Mesothelial cell of epicardium (in vitro differentiated cells): ENCODE data around the gene CD302. TPM values are rescaled to one million over a fixed set of nuclear protein-coding genes. Genes with fewer than 3 reads are reported as not detected.

Experiments used
- DNase-seq, 2 experiments: peaks; one replicate each; pipeline ENCODE4 v3.0.0; 2021; ENCODE audit warnings: low spot score in 2 of 2; ENCODE audit not compliant: unreplicated experiment in 2 of 2
- H3K27ac Mint-ChIP-seq: 2 replicates; pipeline ENCODE4 v1.8.0; 2021; ENCODE audit warnings: mixed read lengths
- H3K27me3 Mint-ChIP-seq: 2 replicates; pipeline ENCODE4 v1.8.0; 2021; ENCODE audit warnings: low read depth, mixed read lengths
- H3K36me3 Mint-ChIP-seq: 2 replicates; pipeline ENCODE4 v1.8.0; 2021; ENCODE audit warnings: mixed read lengths
- H3K4me1 Mint-ChIP-seq: 2 replicates; pipeline ENCODE4 v1.8.0; 2021; ENCODE audit warnings: mixed read lengths
- H3K4me3 Mint-ChIP-seq: 2 replicates; pipeline ENCODE4 v1.8.0; 2021; ENCODE audit warnings: mild to moderate bottlenecking, moderate library complexity, mixed read lengths
- H3K9me3 Mint-ChIP-seq: 2 replicates; pipeline ENCODE4 v1.8.0; 2021; ENCODE audit warnings: mixed read lengths
- total RNA-seq: library from RNA; stranded (reverse); gene quantifications from 3 replicates; pipeline ENCODE4 v1.2.1, GENCODE V29; 2021
- TF ChIP-seq, protein P1 (sequence below): fragments of 200-600 bp; sonication (generic); IDR thresholded peaks from one replicate; pipeline ENCODE4 v1.5.0; 2021; ENCODE audit warnings: antibody characterized with exemption; ENCODE audit not compliant: unreplicated experiment

Gene CD302
- total RNA-seq, 1 donor from 2014 or later: 2.9 TPM

DNA sequence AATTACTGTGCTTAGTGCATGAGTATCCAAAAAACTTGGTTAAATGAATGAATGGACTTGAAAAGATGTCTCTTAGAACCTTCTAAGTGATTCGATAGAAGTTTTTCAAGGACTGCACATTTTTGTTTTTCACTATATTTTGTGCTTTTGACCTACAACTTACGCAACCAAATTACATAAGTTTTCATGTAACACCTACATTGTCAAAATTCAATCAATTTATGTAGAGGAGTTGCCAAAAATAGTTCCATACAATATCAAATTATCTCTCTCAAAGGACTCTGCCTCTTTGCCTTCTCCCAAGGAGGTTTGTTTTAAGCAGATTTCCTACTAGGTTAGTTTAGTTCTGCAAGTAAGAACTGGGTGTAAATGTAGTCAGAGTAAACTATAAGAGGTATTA lies 75.4 kb downstream of the CD302 start:
- DNase-seq: no peak
- TF ChIP-seq, protein P1, sequence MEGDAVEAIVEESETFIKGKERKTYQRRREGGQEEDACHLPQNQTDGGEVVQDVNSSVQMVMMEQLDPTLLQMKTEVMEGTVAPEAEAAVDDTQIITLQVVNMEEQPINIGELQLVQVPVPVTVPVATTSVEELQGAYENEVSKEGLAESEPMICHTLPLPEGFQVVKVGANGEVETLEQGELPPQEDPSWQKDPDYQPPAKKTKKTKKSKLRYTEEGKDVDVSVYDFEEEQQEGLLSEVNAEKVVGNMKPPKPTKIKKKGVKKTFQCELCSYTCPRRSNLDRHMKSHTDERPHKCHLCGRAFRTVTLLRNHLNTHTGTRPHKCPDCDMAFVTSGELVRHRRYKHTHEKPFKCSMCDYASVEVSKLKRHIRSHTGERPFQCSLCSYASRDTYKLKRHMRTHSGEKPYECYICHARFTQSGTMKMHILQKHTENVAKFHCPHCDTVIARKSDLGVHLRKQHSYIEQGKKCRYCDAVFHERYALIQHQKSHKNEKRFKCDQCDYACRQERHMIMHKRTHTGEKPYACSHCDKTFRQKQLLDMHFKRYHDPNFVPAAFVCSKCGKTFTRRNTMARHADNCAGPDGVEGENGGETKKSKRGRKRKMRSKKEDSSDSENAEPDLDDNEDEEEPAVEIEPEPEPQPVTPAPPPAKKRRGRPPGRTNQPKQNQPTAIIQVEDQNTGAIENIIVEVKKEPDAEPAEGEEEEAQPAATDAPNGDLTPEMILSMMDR: no peak

DNA sequence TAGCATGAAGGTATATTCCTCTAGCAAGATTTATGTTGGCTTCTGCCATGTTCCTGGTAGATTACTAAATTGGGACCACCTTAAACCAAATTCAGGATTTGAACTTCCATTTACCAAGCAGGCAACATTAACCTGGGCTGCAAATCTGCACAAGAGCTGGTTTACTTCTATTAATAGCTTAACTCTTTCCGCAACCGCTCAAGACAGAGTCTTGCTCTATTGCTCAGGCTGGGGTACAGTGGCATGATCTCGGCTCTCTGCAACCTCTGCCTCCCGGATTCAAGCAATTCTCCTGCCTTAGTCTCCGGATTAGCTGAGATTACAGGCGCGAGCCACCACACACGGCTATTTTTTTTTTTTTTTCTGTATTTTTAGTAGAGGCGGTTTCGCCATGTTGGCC lies 77.3 kb downstream of the CD302 start:
- TF ChIP-seq, protein P1: no peak
- Mint-ChIP-seq H3K27ac (peak overlapping the region; percentile 6), H3K9me3 (peaks cover 18% of the 10 kb centered on the region), H3K4me3 (no peak overlapping the region), H3K4me1 (peaks cover 16% of the 10 kb centered on the region), H3K27me3 (no peaks in the 10 kb centered on the region), H3K36me3 (peaks cover 46% of the 10 kb centered on the region)
- no peak for DNase-seq

More for the DNA sequence above, 75.4 kb downstream of the CD302 start:
- H3K36me3 Mint-ChIP-seq: peaks cover 43% of the 10 kb centered on the region
- peaks cover 5% of the 10 kb centered on the region for H3K4me1 Mint-ChIP-seq
- H3K9me3 Mint-ChIP-seq: peaks cover 23% of the 10 kb centered on the region
- H3K4me3 Mint-ChIP-seq: no peak overlapping the region
- no peak overlapping the region for H3K27ac Mint-ChIP-seq
- H3K27me3 Mint-ChIP-seq: no peaks in the 10 kb centered on the region

Other genes with a start within 250 kb of the CD302 start
- 135 to 143 TPM (median 141 TPM) in 3 replicates for gene BAZ2B, start 181.7 kb downstream of the CD302 start, total RNA-seq
- gene MARCHF7, start 85.7 kb downstream of the CD302 start, total RNA-seq: 128 to 133 TPM (median 131 TPM) in 3 replicates
- 0.53 to 1.0 TPM (median 0.80 TPM) in 3 replicates for gene LY75, start 106.5 kb upstream of the CD302 start, total RNA-seq